Measurements from ENCODE around the gene CPVL.
"Not testable (repeated sequence)": the region's sequence is repeated elsewhere in the genome, so short reads cannot be mapped to it uniquely, and the experiment has no call there.

CPVL gene

DNA sequence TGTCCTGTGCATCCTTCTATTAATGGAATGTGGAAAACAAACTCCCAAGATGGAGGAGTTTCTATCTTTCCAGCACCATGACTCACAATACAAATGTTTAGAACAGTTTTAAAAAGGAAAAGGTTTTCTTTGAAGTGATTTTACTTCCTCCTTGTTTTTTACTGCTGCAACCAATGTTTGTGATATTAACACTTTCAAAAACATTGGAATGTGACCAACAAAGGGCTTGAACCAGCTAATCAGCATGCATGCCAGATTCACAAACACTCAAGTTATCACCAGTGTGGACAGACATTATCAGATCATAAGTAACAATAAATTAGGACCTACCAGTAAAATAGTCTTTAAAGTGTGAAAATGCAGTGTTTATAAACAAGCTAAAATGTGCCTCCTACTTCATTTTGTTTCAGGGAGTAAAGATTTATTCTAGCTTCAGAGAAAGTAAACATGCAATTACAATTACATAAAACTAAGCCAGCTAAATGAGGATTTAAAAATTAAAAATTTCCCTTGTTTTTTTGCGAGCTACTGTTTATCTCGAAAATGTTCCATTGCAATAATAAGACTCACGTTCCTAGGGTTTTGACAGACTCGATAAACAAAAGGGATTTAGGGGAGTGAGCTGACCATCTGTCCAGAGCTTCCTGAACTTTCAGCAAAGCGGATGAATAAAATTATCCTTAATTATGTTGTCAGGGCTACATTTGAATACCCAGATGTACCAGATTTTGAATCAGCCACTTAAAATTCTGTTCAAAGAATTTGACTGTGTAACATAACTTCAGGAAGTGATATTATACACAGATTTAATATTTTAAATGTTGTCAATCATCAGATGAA, 29.8 kb downstream of the CPVL start:
- DNase-seq = no peak

DNA sequence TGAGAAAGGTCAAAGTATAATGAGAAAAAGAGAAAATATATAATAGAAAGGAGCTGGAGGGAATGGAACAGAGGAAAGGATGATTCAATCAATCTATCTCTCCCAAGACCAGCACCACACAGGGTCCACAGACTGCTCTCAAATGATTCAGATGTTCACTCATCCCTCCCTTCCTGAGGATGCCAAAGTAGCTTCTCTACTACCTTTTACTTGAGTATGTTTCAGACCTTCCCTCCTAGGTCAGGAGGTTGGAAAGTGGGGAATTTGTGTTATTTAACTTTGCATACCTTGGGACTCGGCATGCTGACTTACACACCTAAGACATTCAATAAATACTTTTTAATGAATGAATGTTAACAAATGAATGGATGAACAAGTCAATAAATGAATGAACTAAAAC, 30.6 kb downstream of the CPVL start:
- no peak for DNase-seq

DNA sequence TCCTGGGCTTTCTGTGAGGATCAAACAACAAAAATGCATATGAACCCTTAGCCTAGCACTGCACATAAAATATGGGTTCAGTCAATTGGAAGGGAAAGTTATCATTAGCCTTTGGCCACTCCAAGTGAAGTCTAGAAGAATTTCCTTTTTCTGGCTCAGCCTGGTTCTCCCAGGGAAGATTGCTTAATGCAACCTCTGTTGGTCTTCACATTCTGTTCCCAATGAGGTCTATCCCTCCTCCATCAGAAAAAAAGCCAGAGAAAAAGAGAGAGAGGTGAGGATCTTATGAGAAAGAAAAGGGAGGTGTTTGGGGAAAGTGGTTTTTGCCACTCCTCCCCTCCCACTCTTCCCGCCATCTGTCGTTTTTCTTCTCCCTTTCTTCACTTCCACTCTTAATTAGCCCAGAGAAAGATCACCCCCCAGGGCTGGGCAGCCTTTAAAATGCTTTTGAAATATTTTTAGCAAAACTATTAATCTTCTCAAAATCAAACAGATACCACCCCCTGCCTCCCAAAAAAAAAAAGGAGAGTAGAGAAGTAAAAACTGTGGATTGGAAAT, 31.1 kb downstream of the CPVL start:
- DNase-seq = no peak

DNA sequence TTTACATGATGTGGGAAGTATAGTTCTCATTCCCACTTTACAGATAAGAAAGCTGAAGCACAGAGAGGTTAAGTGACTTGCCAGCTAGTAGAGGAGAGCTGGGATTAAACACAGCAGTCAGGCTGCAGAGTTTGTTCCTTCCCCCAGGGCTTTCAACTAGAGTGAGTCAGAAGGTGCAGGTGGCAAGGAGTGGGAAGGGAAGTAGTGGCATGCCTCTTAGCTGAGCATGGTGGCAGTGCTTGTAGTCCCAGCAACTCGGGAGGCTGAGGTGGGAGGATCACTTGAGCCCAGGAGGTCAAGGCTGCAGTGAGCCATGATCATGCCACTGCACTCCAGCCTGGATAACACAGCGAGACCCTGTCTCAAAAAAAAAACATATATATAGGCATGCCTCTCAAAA, 32.1 kb downstream of the CPVL start:
- DNase-seq = not testable (repeated sequence)

DNA sequence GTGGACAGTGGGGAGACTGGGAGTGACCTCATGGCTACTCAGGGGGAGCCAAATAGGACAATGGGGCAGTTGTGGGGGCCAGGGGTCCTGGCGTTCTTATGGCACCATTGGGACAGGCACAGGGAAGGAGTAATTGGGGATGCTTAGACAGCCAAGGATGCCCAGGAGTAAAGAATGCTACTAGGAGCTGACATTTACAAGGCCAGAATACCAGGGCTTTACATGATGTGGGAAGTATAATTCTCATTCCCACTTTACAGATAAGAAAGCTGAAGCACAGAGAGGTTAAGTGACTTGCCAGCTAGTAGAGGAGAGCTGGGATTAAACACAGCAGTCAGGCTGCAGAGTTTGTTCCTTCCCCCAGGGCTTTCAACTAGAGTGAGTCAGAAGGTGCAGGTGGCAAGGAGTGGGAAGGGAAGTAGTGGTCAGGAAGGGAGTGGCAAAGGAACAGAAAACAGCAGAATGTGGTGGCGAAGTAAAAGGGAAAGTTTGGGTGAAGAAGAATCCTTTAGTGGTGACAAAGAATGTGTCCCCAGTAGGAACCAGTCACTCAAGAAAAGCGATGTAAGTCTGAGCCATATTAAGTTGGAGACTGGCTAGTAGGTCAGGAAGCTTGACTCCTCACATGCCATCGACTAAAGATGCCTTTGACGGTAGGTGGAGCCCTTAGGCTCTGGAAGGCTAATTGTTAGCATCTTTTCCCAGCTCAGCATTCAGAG, 32.8 kb downstream of the CPVL start:
- no peak for DNase-seq

DNA sequence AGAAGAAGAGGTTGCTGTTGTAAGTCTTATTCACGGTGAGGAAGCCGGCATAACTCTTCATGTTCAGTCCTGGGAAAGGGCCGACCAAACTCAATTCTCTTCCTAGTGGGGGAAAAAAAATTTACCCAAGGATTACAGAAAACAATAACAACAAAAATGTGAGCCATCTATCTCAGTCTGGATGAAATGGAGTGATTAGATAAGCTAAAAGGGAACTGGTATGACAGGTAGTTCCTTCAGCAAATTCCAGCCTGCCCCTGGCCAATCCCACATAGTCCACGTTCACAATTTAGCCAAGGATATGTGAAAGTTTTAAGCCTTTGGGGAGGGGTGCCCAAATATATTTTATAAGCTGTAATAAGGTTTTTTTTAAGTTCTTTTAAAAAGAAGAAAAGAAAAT, 33.6 kb downstream of the CPVL start:
- DNase-seq = no peak

DNA sequence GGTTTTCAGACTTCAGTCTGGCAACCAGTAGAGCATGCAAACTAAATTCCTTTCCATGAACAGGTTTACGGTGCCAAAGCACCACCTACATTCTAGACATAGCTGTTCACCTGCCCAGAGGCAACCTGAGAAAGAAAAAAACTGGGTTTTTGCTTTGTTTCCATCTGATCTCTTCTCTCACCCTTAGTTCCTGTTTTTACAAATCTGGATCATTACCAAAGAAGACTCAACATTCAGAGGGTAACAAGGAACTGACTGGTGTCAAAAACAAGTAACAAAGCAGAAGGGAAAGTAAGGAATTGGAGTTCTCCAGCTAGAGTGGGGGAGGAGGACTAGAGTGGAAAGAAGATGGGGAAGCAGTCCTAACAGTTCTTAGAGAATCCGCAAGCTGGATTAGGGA, 36.4 kb downstream of the CPVL start:
- no peak for DNase-seq

DNA sequence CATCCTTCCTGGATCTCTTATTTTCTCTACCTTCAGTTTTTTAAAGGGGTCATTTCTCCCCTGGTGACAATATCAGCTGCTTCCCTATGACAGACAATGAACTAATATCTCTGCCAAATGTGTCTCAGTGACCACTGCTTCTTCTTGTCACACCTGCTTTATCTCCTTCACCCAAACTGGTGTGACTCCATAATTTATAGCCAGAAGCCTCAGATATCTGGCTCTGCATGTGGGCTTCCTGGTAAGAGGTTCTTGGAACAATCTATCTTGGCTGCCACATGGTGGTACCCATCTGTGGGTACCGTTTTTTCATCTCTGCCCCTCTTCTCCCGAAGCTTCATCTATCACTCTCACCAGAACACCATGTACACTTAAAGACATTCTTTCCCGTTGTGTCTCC, 37.0 kb downstream of the CPVL start:
- no peak for DNase-seq

DNA sequence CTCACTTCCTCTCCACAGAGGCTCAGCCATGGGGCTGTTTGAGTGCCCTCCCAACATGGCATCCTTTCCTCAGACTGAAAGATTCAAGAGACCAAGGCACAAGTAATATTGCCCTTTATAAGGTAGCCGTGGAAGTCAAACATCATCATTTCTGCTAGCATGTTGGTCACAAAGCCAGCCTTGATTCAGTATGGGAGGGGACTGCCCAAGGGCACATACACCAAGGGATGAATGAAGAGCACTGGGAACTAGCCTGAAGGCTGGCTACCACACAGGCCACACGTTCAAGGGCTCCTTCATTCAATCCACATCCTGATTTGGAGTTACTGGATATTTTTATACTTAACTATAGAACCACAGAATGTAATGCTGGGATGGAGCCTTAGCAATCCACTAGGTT, 39.3 kb downstream of the CPVL start:
- no peak for DNase-seq

DNA sequence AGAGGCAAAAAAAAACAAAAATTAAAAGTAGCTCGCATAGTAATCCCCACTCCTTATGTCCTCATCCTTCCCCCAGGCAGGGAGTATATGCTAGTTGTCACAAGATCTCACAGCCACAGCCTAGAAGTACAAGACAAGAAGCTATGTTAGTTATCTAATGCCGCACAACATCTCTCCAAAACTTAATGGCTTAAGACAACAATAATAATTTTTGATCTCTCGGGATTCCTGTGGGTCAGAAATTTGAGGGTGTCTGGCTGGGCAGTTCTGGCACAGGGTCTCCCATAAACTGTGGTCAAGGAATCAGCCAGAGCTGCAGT, 39.7 kb downstream of the CPVL start:
- no peak for DNase-seq

DNA sequence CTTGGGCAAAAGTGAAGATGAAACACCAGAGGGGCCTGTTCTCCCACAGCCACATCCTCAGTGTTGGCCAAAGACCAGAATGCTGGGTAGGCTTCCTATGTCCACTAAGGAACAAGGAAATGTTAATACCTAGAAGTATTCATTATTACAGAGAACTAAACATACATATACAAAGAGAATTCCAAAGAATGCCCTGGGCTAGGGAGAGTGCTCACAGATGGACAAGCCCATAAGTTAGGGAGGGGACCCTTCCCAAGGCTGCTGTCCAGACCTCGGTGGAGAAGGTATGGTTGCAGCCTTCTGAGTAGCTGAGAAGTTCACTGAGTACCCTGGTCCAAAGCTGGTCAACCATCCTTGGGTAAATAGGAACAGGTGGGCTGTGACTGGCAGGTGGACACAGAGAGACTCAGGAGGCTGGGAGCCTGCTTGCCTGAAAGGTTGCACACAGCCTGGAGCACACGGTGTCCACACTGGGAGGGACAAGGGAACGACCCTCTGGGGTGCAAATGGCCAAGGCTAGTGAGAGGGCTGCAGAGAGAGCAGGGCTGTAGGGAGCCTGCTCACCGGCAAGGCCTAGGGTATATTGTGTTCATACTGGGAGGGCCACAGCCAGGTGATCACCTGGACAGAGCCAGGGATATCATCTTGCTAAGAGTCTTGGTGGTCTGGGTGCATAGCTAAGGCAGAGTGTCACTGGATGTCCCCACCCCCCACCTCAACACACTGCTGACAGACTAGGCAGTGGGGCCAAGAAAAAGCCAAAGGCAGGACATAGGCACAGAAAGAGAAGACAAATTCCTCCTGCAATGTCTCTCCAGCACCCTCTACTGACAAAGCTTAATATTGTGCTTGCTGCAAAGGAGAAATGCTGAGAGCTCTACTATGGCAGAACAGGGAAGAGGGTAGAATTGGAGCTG, 40.3 kb downstream of the CPVL start:
- DNase-seq = peak; percentile 68

DNA sequence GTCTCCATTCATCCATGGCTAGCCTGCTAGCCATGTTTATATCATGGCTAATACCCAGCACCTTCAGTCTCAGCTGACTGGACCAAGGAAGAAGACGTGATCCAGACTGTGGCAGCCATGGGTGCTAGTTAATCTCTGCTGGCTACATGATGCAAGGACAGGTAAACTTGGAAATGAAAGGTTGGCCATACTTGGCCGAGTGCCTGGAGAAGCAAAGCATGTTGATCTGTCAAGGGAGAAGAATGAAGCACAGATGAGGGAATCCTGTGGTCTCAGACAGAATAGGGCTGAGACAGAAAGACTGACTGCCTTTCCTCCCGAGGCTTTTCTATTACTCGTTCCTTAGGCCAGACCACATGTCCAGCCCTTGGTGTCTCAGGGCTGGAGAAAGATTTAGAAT, 41.1 kb downstream of the CPVL start:
- DNase-seq = no peak

DNA sequence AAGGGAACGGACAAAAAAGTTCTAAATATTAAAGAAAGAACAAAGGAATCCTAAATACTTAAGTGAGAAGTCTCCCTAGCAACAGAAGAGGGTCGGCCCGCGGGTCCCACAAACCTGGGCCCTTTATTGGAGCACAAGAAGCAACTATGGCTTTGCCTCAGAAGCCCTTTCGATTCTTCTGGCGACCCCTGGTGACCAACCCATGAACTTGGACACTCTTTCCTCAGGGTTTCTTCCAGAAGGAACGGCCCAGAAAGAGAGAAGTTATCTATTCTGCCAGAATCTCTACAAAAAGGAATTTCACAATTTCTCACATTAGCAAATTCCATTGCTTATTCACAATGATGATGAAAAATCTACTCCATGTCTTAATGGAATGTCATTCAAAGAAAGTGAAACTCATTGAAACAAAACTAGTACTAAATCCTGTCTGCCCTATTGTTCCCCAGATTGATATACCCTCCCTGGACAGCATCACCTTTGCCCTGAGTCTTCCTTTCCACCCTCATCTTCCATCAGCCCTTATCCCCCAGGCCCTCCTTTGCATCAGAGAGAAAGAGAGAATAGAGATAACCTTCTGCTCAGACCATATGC, 43.7 kb downstream of the CPVL start:
- peak; percentile 64 for DNase-seq

DNA sequence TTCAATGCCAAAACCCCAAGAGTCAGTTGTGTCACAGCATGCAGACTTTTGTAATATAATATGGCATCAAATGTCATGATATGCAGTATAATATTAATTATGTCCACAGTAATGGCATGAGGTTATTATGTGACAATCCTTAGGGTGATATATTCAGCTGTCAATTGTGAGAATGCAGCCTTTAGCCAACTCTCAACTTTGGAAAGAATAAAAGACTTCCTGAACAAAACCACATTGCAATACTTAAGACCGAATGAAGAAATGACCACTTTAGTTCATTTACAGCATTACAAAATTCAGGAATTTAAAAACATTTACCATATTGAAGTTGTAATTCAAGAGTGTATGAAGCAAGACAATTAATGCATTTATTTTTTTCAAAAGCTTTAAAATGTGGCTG, 45.4 kb downstream of the CPVL start:
- no peak for DNase-seq

DNA sequence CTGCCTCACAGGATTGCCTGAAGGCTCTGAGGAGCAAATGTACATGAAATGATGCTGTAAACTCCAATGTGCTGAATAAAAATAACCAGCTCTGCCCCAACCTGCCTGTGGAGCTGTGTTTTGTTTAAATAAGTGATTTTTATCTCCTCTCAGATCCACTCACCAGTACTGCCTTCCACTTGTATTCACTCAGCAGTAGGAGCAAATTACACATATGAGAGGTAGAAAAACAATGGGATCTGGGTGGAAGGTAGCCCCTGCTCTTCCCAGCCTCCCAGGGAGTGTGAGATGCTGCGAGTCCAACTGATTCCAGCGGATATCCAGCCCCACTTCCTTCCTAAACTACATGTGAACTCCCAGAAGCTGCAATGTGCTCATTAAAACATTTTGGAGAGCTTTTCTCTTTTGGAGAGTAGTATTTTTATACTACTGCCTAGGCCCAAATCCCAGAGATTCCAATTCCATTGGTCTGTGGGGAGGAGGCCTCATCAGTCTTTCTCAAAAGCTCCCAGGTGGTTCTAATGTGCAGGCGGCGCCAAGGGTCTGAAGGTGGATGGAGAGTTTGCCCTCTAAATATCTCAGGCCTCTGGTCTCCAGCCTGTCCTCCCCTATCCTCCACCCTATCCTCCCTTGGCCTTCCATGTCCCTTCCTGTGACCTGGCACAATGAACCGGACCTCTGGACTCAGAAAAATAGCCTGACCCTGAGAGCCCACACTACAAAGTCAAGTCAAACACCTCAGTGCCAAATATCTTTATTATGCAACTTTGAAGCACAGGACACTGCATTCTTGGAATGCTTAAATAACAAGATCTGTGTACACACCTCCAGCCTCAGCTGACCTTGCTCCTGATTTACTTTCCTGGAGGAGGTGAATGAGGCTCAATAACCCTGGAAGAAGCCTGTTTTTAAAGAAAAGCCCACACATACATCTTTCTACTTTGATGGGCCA, 46.2 kb downstream of the CPVL start:
- DNase-seq = no peak

DNA sequence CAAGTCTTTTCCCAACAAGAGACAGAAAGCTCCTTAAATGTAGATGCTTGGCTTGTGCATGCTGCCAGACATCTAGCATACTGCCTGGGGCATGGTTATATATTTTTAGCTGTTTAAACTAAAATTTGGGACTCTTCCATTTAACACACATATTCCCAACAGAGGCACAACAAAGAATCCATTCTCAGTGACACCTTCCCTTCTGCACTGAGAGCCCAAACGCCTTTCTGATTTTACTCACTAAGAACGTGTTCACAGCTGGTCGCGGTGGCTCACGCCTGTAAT, 49.9 kb downstream of the CPVL start:
- DNase-seq = no peak

DNA sequence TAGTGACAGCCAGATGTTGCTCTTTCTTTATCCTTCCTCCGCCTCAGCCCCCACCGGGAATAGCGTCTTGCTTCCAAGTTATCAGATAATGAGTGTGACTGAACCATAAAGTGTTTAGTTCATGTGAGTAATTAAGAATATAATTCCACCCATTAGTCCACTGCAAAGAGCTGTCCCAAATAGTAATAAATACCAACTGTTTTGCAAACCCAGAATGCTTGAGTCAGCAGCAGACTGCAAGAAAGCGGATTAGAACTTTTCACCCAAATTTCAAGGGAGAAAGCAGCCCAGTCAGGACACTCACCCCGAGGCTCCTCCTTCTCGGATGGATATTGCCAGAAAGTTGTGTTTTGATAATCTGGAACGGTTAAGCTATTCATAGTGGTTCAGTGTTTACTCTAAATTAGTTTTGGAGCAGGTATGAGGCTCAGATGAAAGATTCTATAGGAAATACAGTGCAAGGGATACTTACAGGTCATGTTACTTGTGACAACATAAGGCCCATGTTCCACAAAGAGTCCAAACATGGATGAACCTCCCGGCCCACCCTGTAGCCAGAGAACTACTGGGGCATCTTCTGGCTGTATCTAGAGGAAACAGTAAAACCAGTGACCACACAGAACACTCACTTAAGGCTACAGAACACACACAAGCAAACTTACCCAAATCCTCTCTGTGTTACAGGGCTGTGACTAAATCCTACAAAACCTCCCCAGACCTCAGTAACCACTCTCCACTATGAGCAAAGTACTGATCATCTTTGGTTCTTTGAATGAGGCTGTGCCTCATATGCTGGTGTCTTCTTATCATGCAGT, 50.5 kb downstream of the CPVL start:
- no peak for DNase-seq

DNA sequence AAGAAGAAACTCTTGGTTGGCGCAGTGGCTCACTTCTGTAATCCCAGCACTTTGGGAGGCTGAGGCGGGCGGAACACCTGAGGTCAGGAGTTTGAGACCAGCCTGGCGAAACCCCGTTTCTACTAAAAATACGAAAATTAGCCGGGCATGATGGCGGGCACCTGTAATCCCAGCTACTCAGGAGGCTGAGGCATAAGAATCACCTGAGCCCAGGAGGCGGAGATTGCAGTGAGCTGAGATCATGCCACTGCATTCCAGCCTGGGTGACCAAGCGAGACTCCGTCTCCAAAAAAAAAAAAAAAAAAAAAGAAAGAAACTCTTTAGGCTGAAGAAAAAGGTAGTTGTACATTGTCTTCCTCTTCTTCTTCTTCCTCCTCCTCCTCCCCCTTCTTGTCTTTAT, 53.2 kb downstream of the CPVL start:
- not testable (repeated sequence) for DNase-seq

DNA sequence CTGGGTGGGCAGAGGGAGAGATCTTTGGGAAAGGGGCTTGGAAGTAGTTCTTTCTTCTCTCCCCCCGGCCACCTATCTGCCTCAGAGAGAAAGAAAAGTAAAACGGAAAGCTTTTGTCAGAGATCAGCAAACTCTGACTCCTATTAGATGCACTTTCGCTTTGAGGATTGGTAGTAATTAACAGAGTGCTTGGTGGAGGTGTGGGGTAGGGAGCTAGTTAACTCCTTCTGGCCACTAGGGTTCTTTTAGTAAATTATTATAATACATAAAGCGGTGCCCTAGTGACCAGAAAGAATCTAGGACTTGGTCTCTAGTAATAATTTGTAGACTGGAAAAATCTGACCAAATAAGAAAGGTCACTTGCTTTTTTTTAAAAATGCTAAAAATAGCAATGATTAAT, 54.6 kb downstream of the CPVL start:
- no peak for DNase-seq

DNA sequence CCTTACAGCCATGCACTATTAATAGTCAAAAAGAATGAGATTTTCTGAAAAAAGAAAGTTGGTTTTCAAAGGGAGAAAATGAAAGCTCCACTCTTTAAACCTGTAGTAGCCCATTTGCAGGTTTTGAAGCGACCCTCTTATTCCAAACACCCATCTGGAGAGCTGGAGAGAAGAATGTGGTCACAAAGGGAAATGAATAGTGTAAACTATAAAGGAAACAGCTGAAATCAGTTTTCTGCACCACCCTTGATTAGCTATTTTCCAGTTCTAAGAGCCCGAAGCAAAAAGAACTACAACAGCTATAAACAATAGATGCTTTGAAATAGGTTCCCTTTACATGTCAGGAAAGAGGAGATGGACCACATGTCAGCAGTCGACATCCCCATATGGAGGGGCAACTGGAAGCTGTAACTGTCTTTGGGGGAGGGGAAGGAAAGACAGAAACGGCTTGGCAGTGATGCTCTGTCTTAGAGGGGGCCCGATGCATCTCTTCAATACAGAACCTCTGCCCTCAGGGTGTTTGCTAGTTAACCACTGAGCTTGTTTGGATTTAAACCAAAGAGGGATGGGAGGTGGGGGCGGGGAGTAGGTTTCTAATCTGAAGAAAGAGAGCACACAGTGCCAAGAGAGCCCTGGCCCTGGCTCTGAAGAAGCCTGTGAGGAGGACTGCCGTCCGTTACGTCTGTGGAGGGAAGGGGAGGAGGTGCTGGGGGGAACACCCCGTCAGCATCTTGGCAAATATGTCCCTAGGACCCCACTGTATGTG, 55.3 kb downstream of the CPVL start:
- DNase-seq = no peak
